ENCODE results near the gene DAP.
A peak's percentile ranks its signal among the peaks of the same experiment; 100 is the strongest.

Gene DAP

GRCh38 chr5:10709409-10709808 is 51.6 kb downstream of the DAP start:
- no peak for DNase-seq

- no peak for DNase-seq
Measured at GRCh38 chr5:10708189-10708944, 52.7 kb downstream of the DAP start.

GRCh38 chr5:10707198-10708142 is 53.6 kb downstream of the DAP start:
- DNase-seq, result no peak

GRCh38 chr5:10706326-10706725 is 54.7 kb downstream of the DAP start:
- DNase-seq, result no peak

- DNase-seq, result no peak
Measured at GRCh38 chr5:10705747-10706146, 55.3 kb downstream of the DAP start.

- DNase-seq, result peak; percentile 52
Measured at GRCh38 chr5:10704949-10705621, 55.9 kb downstream of the DAP start.

GRCh38 chr5:10703676-10704075 is 57.4 kb downstream of the DAP start:
- no peak for DNase-seq

- no peak for DNase-seq
Measured at GRCh38 chr5:10702911-10703491, 58.0 kb downstream of the DAP start.

- no peak for DNase-seq
Measured at GRCh38 chr5:10702040-10702629, 58.9 kb downstream of the DAP start.

- peak; percentile 37 for DNase-seq
Measured at GRCh38 chr5:10701567-10702039, 59.4 kb downstream of the DAP start.

- DNase-seq, result no peak
Measured at GRCh38 chr5:10700516-10700915, 60.5 kb downstream of the DAP start.

- DNase-seq, result no peak
Measured at GRCh38 chr5:10699987-10700386, 61.0 kb downstream of the DAP start.

- DNase-seq, result no peak
Measured at GRCh38 chr5:10699281-10699874, 61.7 kb downstream of the DAP start.

- DNase-seq, result no peak
Measured at GRCh38 chr5:10695759-10696543, 65.1 kb downstream of the DAP start.

- peak; percentile 37 for DNase-seq
Measured at GRCh38 chr5:10695055-10695649, 65.9 kb downstream of the DAP start.

- no peak for DNase-seq
Measured at GRCh38 chr5:10691826-10692785, 68.9 kb downstream of the DAP start.

- DNase-seq, result no peak
Measured at GRCh38 chr5:10690460-10691440, 70.3 kb downstream of the DAP start.

GRCh38 chr5:10689391-10690081 is 71.5 kb downstream of the DAP start:
- DNase-seq, result peak; percentile 55
